Liver (tissue), 9 donors: Measurements from ENCODE around the gene WFDC2. TPM values are rescaled to one million over a fixed set of nuclear protein-coding genes. Genes with fewer than 3 reads are reported as not detected.

Experiments
- DNase-seq: peaks from one replicate; pipeline ENCODE4 v3.0.0-alpha.2; 2017; ENCODE audit warnings: low spot score
- H3K27ac ChIP-seq, 2 donors: one replicate each; pipeline ENCODE4 v1.7.0; 2013; ENCODE audit warnings: inconsistent platforms in 2 of 2, low read length in 2 of 2, control low read depth in 1 of 2, low read depth in 1 of 2, mild to moderate bottlenecking in 1 of 2
- H3K27me3 ChIP-seq, 4 donors: one replicate each; pipeline versions ENCODE4 v1.6.1 to v1.7.0; 2013; ENCODE audit warnings: low read length in 3 of 4, inconsistent platforms in 1 of 4, mild to moderate bottlenecking in 1 of 4, moderate library complexity in 1 of 4; ENCODE audit not compliant: control insufficient read depth in 4 of 4, insufficient read depth in 4 of 4
- H3K36me3 ChIP-seq, 4 donors: one replicate each; pipeline versions ENCODE4 v1.6.1 to v1.7.0; 2013; ENCODE audit warnings: low read length in 3 of 4, mild to moderate bottlenecking in 3 of 4, low read depth in 1 of 4, moderate library complexity in 1 of 4; ENCODE audit not compliant: control insufficient read depth in 4 of 4, insufficient read depth in 3 of 4
- H3K4me1 ChIP-seq, 4 donors: one replicate each; pipeline versions ENCODE4 v1.6.1 to v1.7.0; 2013; ENCODE audit warnings: low read length in 3 of 4, mild to moderate bottlenecking in 3 of 4, moderate library complexity in 1 of 4; ENCODE audit not compliant: control insufficient read depth in 4 of 4, insufficient read depth in 4 of 4
- H3K4me3 ChIP-seq, 3 donors: one replicate each; pipeline versions ENCODE4 v1.6.1 to v1.7.0; 2013; ENCODE audit warnings: low read length in 3 of 3, control low read depth in 1 of 3, low read depth in 1 of 3, mild to moderate bottlenecking in 1 of 3
- H3K9ac ChIP-seq, 2 donors: one replicate each; pipeline ENCODE4 v1.7.0; 2013; ENCODE audit warnings: low read length in 2 of 2, mild to moderate bottlenecking in 2 of 2, moderate library complexity in 2 of 2, control low read depth in 1 of 2, low read depth in 1 of 2
- H3K9me3 ChIP-seq, 4 donors: one replicate each; pipeline versions ENCODE4 v1.6.1 to v1.7.0; 2013; ENCODE audit warnings: low read length in 3 of 4; ENCODE audit not compliant: control insufficient read depth in 4 of 4
- EGR1 ChIP-seq, 2 donors: IDR thresholded peaks; 2 replicates each; pipeline ENCODE4 v1.6.1; 2016 to 2018; ENCODE audit warnings: antibody characterized with exemption in 2 of 2, low read depth in 2 of 2
- FOXA1 ChIP-seq: IDR thresholded peaks from 2 replicates; pipeline ENCODE4 v1.6.1; 2016; ENCODE audit warnings: antibody characterized with exemption
- FOXA2 ChIP-seq: IDR thresholded peaks from 2 replicates; pipeline ENCODE4 v1.6.1; 2016; ENCODE audit warnings: antibody characterized with exemption
- GABPA ChIP-seq, 2 donors: IDR thresholded peaks in 1 of 2; conservative IDR thresholded peaks in 1 of 2; 2 replicates each; pipeline ENCODE4 v1.6.1; 2016; ENCODE audit warnings: antibody characterized with exemption in 2 of 2, mild to moderate bottlenecking in 1 of 2, moderate library complexity in 1 of 2
- HNF4A ChIP-seq, 2 donors: conservative IDR thresholded peaks; 2 replicates each; pipeline ENCODE4 v1.6.1; 2016; ENCODE audit warnings: antibody characterized with exemption in 2 of 2, mild to moderate bottlenecking in 2 of 2
- HNF4G ChIP-seq: IDR thresholded peaks from 2 replicates; pipeline ENCODE4 v1.6.1; 2016; ENCODE audit warnings: antibody characterized with exemption
- JUND ChIP-seq, 2 donors: IDR thresholded peaks; 2 replicates each; pipeline ENCODE4 v1.6.1; 2016; ENCODE audit warnings: antibody characterized with exemption in 2 of 2
- MAX ChIP-seq: IDR thresholded peaks from 2 replicates; pipeline ENCODE4 v1.6.1; 2016; ENCODE audit warnings: antibody characterized with exemption
- NR2F2 ChIP-seq: IDR thresholded peaks from 2 replicates; pipeline ENCODE4 v1.6.1; 2016; ENCODE audit warnings: antibody characterized with exemption
- RAD21 ChIP-seq, 2 donors: IDR thresholded peaks; 2 replicates each; pipeline ENCODE4 v1.6.1; 2016; ENCODE audit warnings: antibody characterized with exemption in 2 of 2, mild to moderate bottlenecking in 2 of 2
- RXRA ChIP-seq, 2 donors: IDR thresholded peaks; 2 replicates each; pipeline ENCODE4 v1.6.1; 2017 to 2018; ENCODE audit warnings: antibody characterized with exemption in 2 of 2, mild to moderate bottlenecking in 1 of 2
- SP1 ChIP-seq: IDR thresholded peaks from 2 replicates; pipeline ENCODE4 v1.6.1; 2018; ENCODE audit warnings: antibody characterized with exemption, mild to moderate bottlenecking
- TAF1 ChIP-seq: conservative IDR thresholded peaks from 2 replicates; pipeline ENCODE4 v1.6.1; 2016; ENCODE audit warnings: antibody characterized with exemption, mild to moderate bottlenecking
- YY1 ChIP-seq: IDR thresholded peaks from 2 replicates; pipeline ENCODE4 v1.6.1; 2016; ENCODE audit warnings: antibody characterized with exemption, mild to moderate bottlenecking
- ZBTB33 ChIP-seq: IDR thresholded peaks from 2 replicates; pipeline ENCODE4 v1.6.1; 2016; ENCODE audit warnings: antibody characterized with exemption
- WGBS: extraction: QIAGEN DNeasy Blood & Tissue Kit; methylation state at CpG from one replicate; pipeline ENCODE4 v1.1.7; 2013; 5-methylcytosine and 5-hydroxymethylcytosine counted together
- polyA plus RNA-seq, 2 donors: library from polyadenylated mRNA; stranded (reverse) in 1 of 2; unstranded in 1 of 2; fragments of 200-250 nt in 1 of 2; fragments of >200 nt in 1 of 2; fragmentation: Nextera tagmentation in 1 of 2; extraction: Ambion mirVana in 1 of 2; gene quantifications; one replicate each; pipeline versions ENCODE4 v1.2.1 to v1.2.3, GENCODE V29; 2013 to 2015
- total RNA-seq, 2 donors: library from RNA; depleted of rRNA; stranded (reverse); fragments of >200 nt; gene quantifications; one replicate each; pipeline ENCODE4 v1.2.3, GENCODE V29; 2014
- TF ChIP-seq, protein P1 (sequence below): fragments of 150-350 bp; IDR thresholded peaks from 2 replicates; pipeline ENCODE4 v1.5.1; 2017; ENCODE audit warnings: improper control_type of control experiment, low read depth, low read length; ENCODE audit not compliant: missing input control
- TF ChIP-seq, protein P2 (sequence below): IDR thresholded peaks from 2 replicates; pipeline ENCODE4 v1.6.1; 2016; ENCODE audit warnings: antibody characterized with exemption
- TF ChIP-seq, protein P3 (sequence below): IDR thresholded peaks from 2 replicates; pipeline ENCODE4 v1.6.1; 2016; ENCODE audit warnings: antibody characterized with exemption, mild to moderate bottlenecking
- donor health status: healthy.
- donor health status: healthy.
- donor health status: healthy.
- donor health status: healthy.
- donor health status: healthy.

The WFDC2 gene
- total and polyA plus RNA-seq, 4 donors: 1.3 to 1.8 TPM; not detected in 2

DNA sequence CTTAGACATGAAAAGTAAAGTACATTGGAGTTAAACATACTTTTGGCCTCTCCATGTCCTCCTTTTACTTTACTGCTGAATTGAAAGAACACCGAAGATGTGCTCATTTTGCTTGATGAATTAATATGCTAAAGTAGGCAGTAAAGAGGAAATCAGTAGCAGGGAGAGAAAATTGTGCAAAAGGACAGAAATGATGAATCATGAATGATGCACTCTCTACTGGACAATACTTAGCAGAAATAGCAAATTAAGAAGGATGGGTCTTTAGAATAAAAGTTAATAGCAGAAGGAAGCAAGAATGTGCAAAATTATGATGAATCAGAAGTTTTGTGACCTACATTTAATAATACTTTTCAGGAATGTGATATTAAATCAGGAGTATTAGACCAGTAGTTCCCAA lies 54.3 kb downstream of the WFDC2 start:
- TF ChIP-seq ZBTB33 (no peak), RXRA (IDR thresholded peaks at IDR 0.05) (no peak), FOXA2 (no peak), SP1 (no peak), HNF4A (conservative IDR thresholded peaks at IDR 0.05) (no peak), JUND (IDR thresholded peaks at IDR 0.05) (no peak), NR2F2 (no peak), RAD21 (IDR thresholded peaks at IDR 0.05) (no peak), FOXA1 (no peak), GABPA (IDR thresholded peaks at IDR 0.05 in 1 of 2, conservative IDR thresholded peaks at IDR 0.05 in 1 of 2) (no peak), EGR1 (IDR thresholded peaks at IDR 0.05; ENCODE audit: low read depth in 2 of 2) (no peak), TAF1 (no peak), YY1 (no peak), HNF4G (no peak), MAX (no peak)
- TF ChIP-seq, protein P1, sequence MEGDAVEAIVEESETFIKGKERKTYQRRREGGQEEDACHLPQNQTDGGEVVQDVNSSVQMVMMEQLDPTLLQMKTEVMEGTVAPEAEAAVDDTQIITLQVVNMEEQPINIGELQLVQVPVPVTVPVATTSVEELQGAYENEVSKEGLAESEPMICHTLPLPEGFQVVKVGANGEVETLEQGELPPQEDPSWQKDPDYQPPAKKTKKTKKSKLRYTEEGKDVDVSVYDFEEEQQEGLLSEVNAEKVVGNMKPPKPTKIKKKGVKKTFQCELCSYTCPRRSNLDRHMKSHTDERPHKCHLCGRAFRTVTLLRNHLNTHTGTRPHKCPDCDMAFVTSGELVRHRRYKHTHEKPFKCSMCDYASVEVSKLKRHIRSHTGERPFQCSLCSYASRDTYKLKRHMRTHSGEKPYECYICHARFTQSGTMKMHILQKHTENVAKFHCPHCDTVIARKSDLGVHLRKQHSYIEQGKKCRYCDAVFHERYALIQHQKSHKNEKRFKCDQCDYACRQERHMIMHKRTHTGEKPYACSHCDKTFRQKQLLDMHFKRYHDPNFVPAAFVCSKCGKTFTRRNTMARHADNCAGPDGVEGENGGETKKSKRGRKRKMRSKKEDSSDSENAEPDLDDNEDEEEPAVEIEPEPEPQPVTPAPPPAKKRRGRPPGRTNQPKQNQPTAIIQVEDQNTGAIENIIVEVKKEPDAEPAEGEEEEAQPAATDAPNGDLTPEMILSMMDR: no peak
- TF ChIP-seq, protein P2, sequence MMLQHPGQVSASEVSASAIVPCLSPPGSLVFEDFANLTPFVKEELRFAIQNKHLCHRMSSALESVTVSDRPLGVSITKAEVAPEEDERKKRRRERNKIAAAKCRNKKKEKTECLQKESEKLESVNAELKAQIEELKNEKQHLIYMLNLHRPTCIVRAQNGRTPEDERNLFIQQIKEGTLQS: no peak
- TF ChIP-seq, protein P3, sequence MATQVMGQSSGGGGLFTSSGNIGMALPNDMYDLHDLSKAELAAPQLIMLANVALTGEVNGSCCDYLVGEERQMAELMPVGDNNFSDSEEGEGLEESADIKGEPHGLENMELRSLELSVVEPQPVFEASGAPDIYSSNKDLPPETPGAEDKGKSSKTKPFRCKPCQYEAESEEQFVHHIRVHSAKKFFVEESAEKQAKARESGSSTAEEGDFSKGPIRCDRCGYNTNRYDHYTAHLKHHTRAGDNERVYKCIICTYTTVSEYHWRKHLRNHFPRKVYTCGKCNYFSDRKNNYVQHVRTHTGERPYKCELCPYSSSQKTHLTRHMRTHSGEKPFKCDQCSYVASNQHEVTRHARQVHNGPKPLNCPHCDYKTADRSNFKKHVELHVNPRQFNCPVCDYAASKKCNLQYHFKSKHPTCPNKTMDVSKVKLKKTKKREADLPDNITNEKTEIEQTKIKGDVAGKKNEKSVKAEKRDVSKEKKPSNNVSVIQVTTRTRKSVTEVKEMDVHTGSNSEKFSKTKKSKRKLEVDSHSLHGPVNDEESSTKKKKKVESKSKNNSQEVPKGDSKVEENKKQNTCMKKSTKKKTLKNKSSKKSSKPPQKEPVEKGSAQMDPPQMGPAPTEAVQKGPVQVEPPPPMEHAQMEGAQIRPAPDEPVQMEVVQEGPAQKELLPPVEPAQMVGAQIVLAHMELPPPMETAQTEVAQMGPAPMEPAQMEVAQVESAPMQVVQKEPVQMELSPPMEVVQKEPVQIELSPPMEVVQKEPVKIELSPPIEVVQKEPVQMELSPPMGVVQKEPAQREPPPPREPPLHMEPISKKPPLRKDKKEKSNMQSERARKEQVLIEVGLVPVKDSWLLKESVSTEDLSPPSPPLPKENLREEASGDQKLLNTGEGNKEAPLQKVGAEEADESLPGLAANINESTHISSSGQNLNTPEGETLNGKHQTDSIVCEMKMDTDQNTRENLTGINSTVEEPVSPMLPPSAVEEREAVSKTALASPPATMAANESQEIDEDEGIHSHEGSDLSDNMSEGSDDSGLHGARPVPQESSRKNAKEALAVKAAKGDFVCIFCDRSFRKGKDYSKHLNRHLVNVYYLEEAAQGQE: no peak
- H3K36me3 ChIP-seq: no peaks in the 10 kb centered on the region
- no peak for DNase-seq
- H3K9ac ChIP-seq: no peak overlapping the region
- WGBS: 60% methylated on average over 1 of the region's 1 CpG
- no peak overlapping the region for H3K4me3 ChIP-seq
- H3K4me1 ChIP-seq: no peaks in the 10 kb centered on the region
- peaks cover 0 to 13% (median 0%) of the 10 kb centered on the region in 4 donors for H3K27me3 ChIP-seq
- no peak overlapping the region for H3K27ac ChIP-seq
- no peaks in the 10 kb centered on the region for H3K9me3 ChIP-seq
